Skeletal muscle cell (primary cell): Measurements from ENCODE around the gene ERI3.

Source experiments
- DNase-seq: peaks from one replicate; pipeline ENCODE4 v3.0.0-alpha.2; 2010; ENCODE audit warnings: low read depth
- H3K4me3 ChIP-seq: 2 replicates; pipeline ENCODE4 v1.5.1; 2011; ENCODE audit warnings: low read depth, mild to moderate bottlenecking, control low read depth, low read length, moderate library complexity

ERI3 gene

GRCh38 chr1:44267438-44267837, 87.6 kb downstream of the ERI3 start:
- DNase-seq: no peak
- no peak overlapping the region for H3K4me3 ChIP-seq

GRCh38 chr1:44266400-44267344, 88.4 kb downstream of the ERI3 start:
- H3K4me3 ChIP-seq: no peak overlapping the region
- no peak for DNase-seq

- no peak for DNase-seq
- no peak overlapping the region for H3K4me3 ChIP-seq
These were observed 89.2 kb downstream of the ERI3 start for GRCh38 chr1:44265656-44266358.

- no peak for DNase-seq
- no peak overlapping the region for H3K4me3 ChIP-seq
These were observed 90.6 kb downstream of the ERI3 start for GRCh38 chr1:44264451-44264771.

GRCh38 chr1:44263568-44264450, 91.2 kb downstream of the ERI3 start:
- no peak overlapping the region for H3K4me3 ChIP-seq
- DNase-seq: no peak

- DNase-seq: no peak
- no peak overlapping the region for H3K4me3 ChIP-seq
These were observed 92.1 kb downstream of the ERI3 start for GRCh38 chr1:44262816-44263567.

GRCh38 chr1:44262414-44262813, 92.6 kb downstream of the ERI3 start:
- H3K4me3 ChIP-seq: no peak overlapping the region
- DNase-seq: no peak

GRCh38 chr1:44261962-44262361, 93.1 kb downstream of the ERI3 start:
- DNase-seq: no peak
- no peak overlapping the region for H3K4me3 ChIP-seq

- no peak for DNase-seq
- no peak overlapping the region for H3K4me3 ChIP-seq
These were observed 93.8 kb downstream of the ERI3 start for GRCh38 chr1:44261171-44261817.

- DNase-seq: no peak
- no peak overlapping the region for H3K4me3 ChIP-seq
These were observed 94.3 kb downstream of the ERI3 start for GRCh38 chr1:44260792-44261170.

GRCh38 chr1:44259090-44259489, 96.0 kb downstream of the ERI3 start:
- no peak overlapping the region for H3K4me3 ChIP-seq
- no peak for DNase-seq

- no peak overlapping the region for H3K4me3 ChIP-seq
- DNase-seq: no peak
These were observed 98.1 kb downstream of the ERI3 start for GRCh38 chr1:44256762-44257554.

GRCh38 chr1:44254392-44254910, 100.6 kb downstream of the ERI3 start:
- DNase-seq: no peak
- no peak overlapping the region for H3K4me3 ChIP-seq

GRCh38 chr1:44251989-44252671, 102.9 kb downstream of the ERI3 start:
- no peak for DNase-seq
- no peak overlapping the region for H3K4me3 ChIP-seq

GRCh38 chr1:44251486-44251885, 103.6 kb downstream of the ERI3 start:
- no peak for DNase-seq
- H3K4me3 ChIP-seq: no peak overlapping the region

- no peak for DNase-seq
- H3K4me3 ChIP-seq: no peak overlapping the region
These were observed 104.8 kb downstream of the ERI3 start for GRCh38 chr1:44250068-44250781.

GRCh38 chr1:44249543-44249942, 105.5 kb downstream of the ERI3 start:
- H3K4me3 ChIP-seq: no peak overlapping the region
- no peak for DNase-seq
